Stimulated activated CD4-positive, alpha-beta T cell treated with anti-CD3 and anti-CD28 coated beads, TNF-alpha, amount 100 ng/mL, for 48 hours (primary cell): ENCODE data around the gene WNT5B.
A peak's percentile ranks its signal among the peaks of the same experiment; 100 is the strongest.

Source experiments
- DNase-seq, 3 donors: peaks; one replicate each; pipeline ENCODE4 v3.0.0-alpha.2; 2020; ENCODE audit warnings: low read depth in 3 of 3

The WNT5B gene

GRCh38 chr12:1630133-1630826 lies 1.2 kb downstream of the WNT5B start:
- DNase-seq: no peak

- no peak for DNase-seq
Observed at GRCh38 chr12:1630827-1631591, 2.0 kb downstream of the WNT5B start.

- DNase-seq: no peak
Observed at GRCh38 chr12:1632702-1633101, 3.7 kb downstream of the WNT5B start.

- DNase-seq: no peak
Observed at GRCh38 chr12:1633459-1633858, 4.4 kb downstream of the WNT5B start.

- no peak for DNase-seq
Observed at GRCh38 chr12:1634149-1634548, 5.1 kb downstream of the WNT5B start.

- peak; percentile 26 to 53 (median 26) for DNase-seq
Observed at GRCh38 chr12:1634590-1635191, 5.7 kb downstream of the WNT5B start.

GRCh38 chr12:1635301-1636095 lies 6.5 kb downstream of the WNT5B start:
- no peak for DNase-seq

- no peak for DNase-seq
Observed at GRCh38 chr12:1638203-1638602, 9.2 kb downstream of the WNT5B start.

- DNase-seq: no peak
Observed at GRCh38 chr12:1639538-1639937, 10.5 kb downstream of the WNT5B start.

- no peak for DNase-seq
Observed at GRCh38 chr12:1640328-1641234, 11.6 kb downstream of the WNT5B start.

GRCh38 chr12:1642513-1642912 lies 13.5 kb downstream of the WNT5B start:
- no peak for DNase-seq

- DNase-seq: no peak
Observed at GRCh38 chr12:1643043-1643442, 14.0 kb downstream of the WNT5B start.

- DNase-seq: no peak
Observed at GRCh38 chr12:1643905-1644533, 15.0 kb downstream of the WNT5B start.

GRCh38 chr12:1644534-1645438 lies 15.8 kb downstream of the WNT5B start:
- no peak for DNase-seq

- DNase-seq: no peak
Observed at GRCh38 chr12:1645819-1646218, 16.8 kb downstream of the WNT5B start.

GRCh38 chr12:1646569-1647284 lies 17.7 kb downstream of the WNT5B start:
- DNase-seq: no peak

GRCh38 chr12:1647285-1647669 lies 18.2 kb downstream of the WNT5B start:
- no peak for DNase-seq

- DNase-seq: no peak
Observed at GRCh38 chr12:1650260-1650977, 21.4 kb downstream of the WNT5B start.
